ENCODE measurements around the gene BCL6B.

DNA sequence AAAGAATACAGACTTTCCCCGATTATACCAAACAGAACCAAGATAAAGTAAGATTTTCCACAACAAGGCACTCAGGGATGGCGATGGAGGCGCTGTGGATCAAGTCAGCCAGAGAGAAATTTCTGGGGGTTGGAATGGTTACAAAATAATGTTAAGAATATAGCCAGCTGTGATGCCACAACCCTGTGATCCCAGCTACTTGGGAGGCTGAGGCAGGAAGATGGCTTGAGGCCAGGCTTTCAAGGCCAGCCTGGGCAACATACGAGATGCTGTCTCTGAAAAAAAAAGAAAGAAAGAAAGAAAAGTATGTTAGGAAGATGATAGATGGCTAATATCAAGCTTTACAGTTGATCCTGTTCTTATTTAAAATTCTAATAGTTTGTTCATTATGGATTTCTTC is 37.6 kb upstream of the BCL6B start:
- no peak for TF ChIP-seq RFX5 (IDR thresholded peaks at IDR 0.05; ENCODE audit: low read depth, low read length)
- TF ChIP-seq, protein P1, sequence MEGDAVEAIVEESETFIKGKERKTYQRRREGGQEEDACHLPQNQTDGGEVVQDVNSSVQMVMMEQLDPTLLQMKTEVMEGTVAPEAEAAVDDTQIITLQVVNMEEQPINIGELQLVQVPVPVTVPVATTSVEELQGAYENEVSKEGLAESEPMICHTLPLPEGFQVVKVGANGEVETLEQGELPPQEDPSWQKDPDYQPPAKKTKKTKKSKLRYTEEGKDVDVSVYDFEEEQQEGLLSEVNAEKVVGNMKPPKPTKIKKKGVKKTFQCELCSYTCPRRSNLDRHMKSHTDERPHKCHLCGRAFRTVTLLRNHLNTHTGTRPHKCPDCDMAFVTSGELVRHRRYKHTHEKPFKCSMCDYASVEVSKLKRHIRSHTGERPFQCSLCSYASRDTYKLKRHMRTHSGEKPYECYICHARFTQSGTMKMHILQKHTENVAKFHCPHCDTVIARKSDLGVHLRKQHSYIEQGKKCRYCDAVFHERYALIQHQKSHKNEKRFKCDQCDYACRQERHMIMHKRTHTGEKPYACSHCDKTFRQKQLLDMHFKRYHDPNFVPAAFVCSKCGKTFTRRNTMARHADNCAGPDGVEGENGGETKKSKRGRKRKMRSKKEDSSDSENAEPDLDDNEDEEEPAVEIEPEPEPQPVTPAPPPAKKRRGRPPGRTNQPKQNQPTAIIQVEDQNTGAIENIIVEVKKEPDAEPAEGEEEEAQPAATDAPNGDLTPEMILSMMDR (conservative IDR thresholded peaks at IDR 0.05; ENCODE audit: low read depth, low read length) = no peak
- TF ChIP-seq SMC3 (IDR thresholded peaks at IDR 0.05; ENCODE audit: low read depth, low read length) = no peak
- no peak for TF ChIP-seq MAFK (IDR thresholded peaks at IDR 0.05; ENCODE audit: low read depth, low read length)
- TF ChIP-seq POLR2A (IDR thresholded peaks at IDR 0.05; ENCODE audit: low read depth, low read length) = no peak
- TF ChIP-seq FOS (IDR thresholded peaks at IDR 0.05; ENCODE audit: low read depth, low read length) = no peak
- TF ChIP-seq, protein P2, sequence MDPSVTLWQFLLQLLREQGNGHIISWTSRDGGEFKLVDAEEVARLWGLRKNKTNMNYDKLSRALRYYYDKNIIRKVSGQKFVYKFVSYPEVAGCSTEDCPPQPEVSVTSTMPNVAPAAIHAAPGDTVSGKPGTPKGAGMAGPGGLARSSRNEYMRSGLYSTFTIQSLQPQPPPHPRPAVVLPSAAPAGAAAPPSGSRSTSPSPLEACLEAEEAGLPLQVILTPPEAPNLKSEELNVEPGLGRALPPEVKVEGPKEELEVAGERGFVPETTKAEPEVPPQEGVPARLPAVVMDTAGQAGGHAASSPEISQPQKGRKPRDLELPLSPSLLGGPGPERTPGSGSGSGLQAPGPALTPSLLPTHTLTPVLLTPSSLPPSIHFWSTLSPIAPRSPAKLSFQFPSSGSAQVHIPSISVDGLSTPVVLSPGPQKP (IDR thresholded peaks at IDR 0.05; ENCODE audit: borderline replicate concordance, low read depth, low read length) = no peak
- no peak for TF ChIP-seq BHLHE40 (IDR thresholded peaks at IDR 0.05; ENCODE audit: low read depth, low read length)
- TF ChIP-seq, protein P3, sequence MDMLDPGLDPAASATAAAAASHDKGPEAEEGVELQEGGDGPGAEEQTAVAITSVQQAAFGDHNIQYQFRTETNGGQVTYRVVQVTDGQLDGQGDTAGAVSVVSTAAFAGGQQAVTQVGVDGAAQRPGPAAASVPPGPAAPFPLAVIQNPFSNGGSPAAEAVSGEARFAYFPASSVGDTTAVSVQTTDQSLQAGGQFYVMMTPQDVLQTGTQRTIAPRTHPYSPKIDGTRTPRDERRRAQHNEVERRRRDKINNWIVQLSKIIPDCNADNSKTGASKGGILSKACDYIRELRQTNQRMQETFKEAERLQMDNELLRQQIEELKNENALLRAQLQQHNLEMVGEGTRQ (IDR thresholded peaks at IDR 0.05; ENCODE audit: low read depth, low read length) = no peak
